Upper lobe of left lung (tissue), 6 donors: ENCODE data around the gene DCAF10. TPM values are rescaled to one million over a fixed set of nuclear protein-coding genes. Genes with fewer than 3 reads are reported as not detected.

Experiments used
- ATAC-seq, 2 donors: fragments of 200-7000 bp; cut with Tn5 transposase; one replicate each; pipeline ENCODE4 v1.9.1; 2022; ENCODE audit warnings: mild to moderate bottlenecking in 2 of 2, moderate library complexity in 2 of 2; ENCODE audit not compliant: low FRiP score in 2 of 2
- DNase-seq, 2 donors: peaks; one replicate each; pipeline ENCODE4 v3.0.0-alpha.2; 2019 to 2020
- H3K27ac ChIP-seq, 4 donors: fragments of 200-600 bp; sonication (generic); one replicate each; pipeline ENCODE4 v1.5.1; 2016 to 2019
- H3K27me3 ChIP-seq, 4 donors: fragments of 200-600 bp; sonication (generic); one replicate each; pipeline ENCODE4 v1.5.1; 2017 to 2019
- H3K36me3 ChIP-seq, 4 donors: fragments of 200-600 bp; sonication (generic); one replicate each; pipeline ENCODE4 v1.5.1; 2016 to 2019
- H3K4me1 ChIP-seq, 4 donors: fragments of 200-600 bp; sonication (generic); one replicate each; pipeline ENCODE4 v1.5.1; 2018 to 2019
- H3K4me3 ChIP-seq, 4 donors: fragments of 200-600 bp; sonication (generic); one replicate each; pipeline ENCODE4 v1.5.1; 2017 to 2019; ENCODE audit warnings: mild to moderate bottlenecking in 2 of 4, moderate library complexity in 1 of 4
- H3K9me3 ChIP-seq, 4 donors: fragments of 200-600 bp; sonication (generic); one replicate each; pipeline ENCODE4 v1.5.1; 2018 to 2019
- EP300 ChIP-seq, 4 donors: sonication (generic); formaldehyde crosslinking; IDR thresholded peaks; one replicate each; pipeline ENCODE4 v1.5.1; 2017; ENCODE audit warnings: antibody characterized with exemption in 4 of 4, control low read depth in 2 of 4
- POLR2A ChIP-seq, 4 donors: fragments of 450-650 bp; IDR thresholded peaks; one replicate each; pipeline ENCODE4 v1.5.1; 2016 to 2017; ENCODE audit warnings: antibody characterized with exemption in 4 of 4, mild to moderate bottlenecking in 2 of 4
- POLR2AphosphoS5 ChIP-seq, 2 donors: sonication (generic); formaldehyde crosslinking; IDR thresholded peaks; one replicate each; pipeline ENCODE4 v1.5.1; 2017; ENCODE audit warnings: antibody characterized with exemption in 2 of 2
- WGBS, 2 donors: methylation state at CpG; one replicate each; pipeline ENCODE4 v1.1.5; 2017 to 2018; 5-methylcytosine and 5-hydroxymethylcytosine counted together
- total RNA-seq, 6 donors: library from RNA; depleted of rRNA in 4 of 6; stranded (reverse); fragments of >200 nt in 4 of 6; gene quantifications; one replicate each; pipeline versions ENCODE4 v1.1.0 to v1.2.1, GENCODE V29; 2016 to 2021
- TF ChIP-seq, protein P1 (sequence below), 6 experiments: fragments of 450-650 bp in 4 of 6; fragments of 200-600 bp in 2 of 6; sonication (generic) in 2 of 6; IDR thresholded peaks; one replicate each; pipeline ENCODE4 v1.5.1; 2016 to 2019; ENCODE audit warnings: antibody characterized with exemption in 6 of 6
- donor health status: DM: no; HTN: no; CAD: no; lungs with moderate emphysema.
- donor health status: DM: no; HTN: yes; CAD: no; lungs with severe emphysema.

Gene DCAF10
- total RNA-seq, 6 donors from 2014 or later, result 19.0 to 42.7 (median 25.1) TPM

GRCh38 chr9:37902796-37903646, 102.4 kb downstream of the DCAF10 start:
- 13 to 18% methylated on average over 13 to 14 of the region's 17 CpGs for WGBS, 2 donors
- peaks cover 6 to 21% (median 16%) of the 10 kb centered on the region in 4 donors for H3K36me3 ChIP-seq
- no peaks in the 10 kb centered on the region for H3K9me3 ChIP-seq
- TF ChIP-seq POLR2AphosphoS5 (IDR thresholded peaks at IDR 0.05) (no peak), EP300 (IDR thresholded peaks at IDR 0.05) (no peak), POLR2A (IDR thresholded peaks at IDR 0.05) (no peak)
- TF ChIP-seq, protein P1, sequence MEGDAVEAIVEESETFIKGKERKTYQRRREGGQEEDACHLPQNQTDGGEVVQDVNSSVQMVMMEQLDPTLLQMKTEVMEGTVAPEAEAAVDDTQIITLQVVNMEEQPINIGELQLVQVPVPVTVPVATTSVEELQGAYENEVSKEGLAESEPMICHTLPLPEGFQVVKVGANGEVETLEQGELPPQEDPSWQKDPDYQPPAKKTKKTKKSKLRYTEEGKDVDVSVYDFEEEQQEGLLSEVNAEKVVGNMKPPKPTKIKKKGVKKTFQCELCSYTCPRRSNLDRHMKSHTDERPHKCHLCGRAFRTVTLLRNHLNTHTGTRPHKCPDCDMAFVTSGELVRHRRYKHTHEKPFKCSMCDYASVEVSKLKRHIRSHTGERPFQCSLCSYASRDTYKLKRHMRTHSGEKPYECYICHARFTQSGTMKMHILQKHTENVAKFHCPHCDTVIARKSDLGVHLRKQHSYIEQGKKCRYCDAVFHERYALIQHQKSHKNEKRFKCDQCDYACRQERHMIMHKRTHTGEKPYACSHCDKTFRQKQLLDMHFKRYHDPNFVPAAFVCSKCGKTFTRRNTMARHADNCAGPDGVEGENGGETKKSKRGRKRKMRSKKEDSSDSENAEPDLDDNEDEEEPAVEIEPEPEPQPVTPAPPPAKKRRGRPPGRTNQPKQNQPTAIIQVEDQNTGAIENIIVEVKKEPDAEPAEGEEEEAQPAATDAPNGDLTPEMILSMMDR (IDR thresholded peaks at IDR 0.05), result no peak
- no peak for DNase-seq
- no peaks in the 10 kb centered on the region for H3K27me3 ChIP-seq
- H3K27ac ChIP-seq, result peak overlapping the region; percentile 84 to 95 (median 91)
- peak overlapping the region; percentile 73 to 96 (median 90) for H3K4me3 ChIP-seq
- ATAC-seq, result peak in 1 of 2 donors; percentile 1
- H3K4me1 ChIP-seq, result peaks cover 14 to 30% (median 25%) of the 10 kb centered on the region in 4 donors

GRCh38 chr9:37903647-37904444, 103.2 kb downstream of the DCAF10 start, which contains the start of gene SLC25A51:
TSS of gene SLC25A51 (minus strand) at chr9:37904127. CDS start at chr9:37888550, 15,577 bp downstream.
- 0% methylated on average over 21 of the region's 84 CpGs; no CpG with 5 or more reads in 1 of the 2 donors for WGBS, 2 donors
- H3K4me3 ChIP-seq, result peak within 1 kb of the TSS; percentile 73 to 96 (median 90)
- TF ChIP-seq POLR2A (IDR thresholded peaks at IDR 0.05), result peak in 3 of 4 donors; percentile 68 to 82 (median 69)
- peak in 1 of 4 donors; percentile 61 for TF ChIP-seq EP300 (IDR thresholded peaks at IDR 0.05)
- peak; percentile 91 to 92 for TF ChIP-seq POLR2AphosphoS5 (IDR thresholded peaks at IDR 0.05)
- TF ChIP-seq, protein P1 (IDR thresholded peaks at IDR 0.05), result peak; percentile 82 to 98 (median 96)
- peak; percentile 92 to 98 for DNase-seq
- peak within 1 kb of the TSS; percentile 84 to 95 (median 91) for H3K27ac ChIP-seq
- peaks cover 2 to 13% (median 8%) of the 10 kb centered on the region in 4 donors for H3K36me3 ChIP-seq
- H3K9me3 ChIP-seq, result no peaks in the 10 kb centered on the region
- no peaks in the 10 kb centered on the region for H3K27me3 ChIP-seq
- H3K4me1 ChIP-seq, result peaks cover 14 to 35% (median 29%) of the 10 kb centered on the region in 4 donors
- ATAC-seq, result peak; percentile 94 to 96

DNA sequence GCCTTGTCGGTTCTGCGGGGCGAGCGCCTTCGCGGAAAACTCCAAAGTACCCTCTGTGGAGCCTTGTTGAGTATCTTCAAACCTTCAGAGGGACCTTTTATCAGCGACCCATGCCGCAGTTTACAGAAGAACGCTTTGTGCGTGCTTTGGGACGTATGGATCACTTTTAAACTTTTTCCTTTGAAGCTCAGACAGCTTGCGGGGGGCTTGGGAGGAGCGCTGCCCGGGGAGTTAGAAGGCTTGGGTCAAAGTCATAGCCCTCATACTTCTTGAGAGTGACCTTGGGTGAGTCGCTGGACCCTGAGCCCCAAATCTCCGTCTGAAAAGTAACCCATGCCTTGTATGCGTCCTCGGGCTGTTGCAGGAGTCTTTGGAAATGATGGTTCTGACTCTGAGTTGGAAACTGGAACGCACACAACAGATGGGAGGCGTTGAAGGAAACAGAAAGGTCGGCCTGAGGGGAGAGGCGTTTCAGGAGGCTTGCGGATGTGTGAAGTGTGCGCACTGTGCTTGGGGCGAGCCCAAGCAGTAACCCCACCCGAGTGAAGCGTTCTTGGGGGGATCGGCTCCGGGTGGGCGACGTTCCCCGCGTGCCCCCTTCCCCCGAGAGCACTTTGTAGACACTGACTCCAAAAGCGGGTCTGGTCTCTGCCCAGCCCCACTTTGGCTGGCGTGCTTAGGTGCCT, 104.0 kb downstream of the DCAF10 start:
- Histone ChIP-seq H3K27ac (peak overlapping the region; percentile 84 to 95 (median 91)), H3K4me3 (peak overlapping the region; percentile 73 to 96 (median 90)), H3K36me3 (peaks cover 0 to 5% (median 1%) of the 10 kb centered on the region in 4 donors), H3K4me1 (peaks cover 15 to 43% (median 35%) of the 10 kb centered on the region in 4 donors), H3K27me3 (no peaks in the 10 kb centered on the region), H3K9me3 (no peaks in the 10 kb centered on the region)
- TF ChIP-seq EP300 (IDR thresholded peaks at IDR 0.05), result no peak
- TF ChIP-seq POLR2A (IDR thresholded peaks at IDR 0.05), result no peak
- TF ChIP-seq, protein P1 (IDR thresholded peaks at IDR 0.05), result peak in 1 of 6 experiments; percentile 3
- TF ChIP-seq POLR2AphosphoS5 (IDR thresholded peaks at IDR 0.05), result no peak
- 33 to 37% methylated on average over 20 to 36 of the region's 36 CpGs for WGBS, 2 donors
- DNase-seq (peak in 1 of 2 donors; percentile 66), ATAC-seq (peak in 1 of 2 donors; percentile 18)

DNA sequence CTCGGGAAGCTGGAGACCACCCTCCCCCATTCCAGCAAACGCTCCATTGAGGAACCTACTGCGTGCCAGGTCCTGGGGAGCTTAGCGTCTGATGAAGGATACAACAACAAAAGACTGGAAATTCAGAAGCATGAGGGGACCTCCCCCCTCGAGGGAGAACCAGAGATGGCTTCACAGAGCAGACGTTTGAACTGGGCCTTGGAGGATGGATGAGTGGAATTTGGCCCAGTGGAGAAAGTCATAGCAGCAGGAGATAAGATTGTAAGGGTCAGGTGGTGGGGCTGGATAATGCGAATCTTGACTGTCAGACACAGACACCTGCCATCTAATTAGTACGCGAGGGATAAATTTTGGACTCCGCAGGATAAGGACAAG, 104.5 kb downstream of the DCAF10 start:
- H3K4me1 ChIP-seq, result peaks cover 17 to 46% (median 35%) of the 10 kb centered on the region in 4 donors
- no peak for DNase-seq
- H3K4me3 ChIP-seq, result peak overlapping the region in 2 of 4 donors; percentile 89 to 96
- no peaks in the 10 kb centered on the region for H3K9me3 ChIP-seq
- H3K27me3 ChIP-seq, result no peaks in the 10 kb centered on the region
- ATAC-seq, result no peak
- 86% methylated on average over 9 to 10 of the region's 10 CpGs for WGBS, 2 donors
- TF ChIP-seq POLR2A (IDR thresholded peaks at IDR 0.05), result no peak
- TF ChIP-seq POLR2AphosphoS5 (IDR thresholded peaks at IDR 0.05), result no peak
- TF ChIP-seq, protein P1 (IDR thresholded peaks at IDR 0.05), result no peak
- TF ChIP-seq EP300 (IDR thresholded peaks at IDR 0.05), result no peak
- H3K36me3 ChIP-seq, result peaks cover 0 to 4% (median 1%) of the 10 kb centered on the region in 4 donors
- H3K27ac ChIP-seq, result peak overlapping the region in 2 of 4 donors; percentile 89 to 95
